Calu3 (cell line): ENCODE data around the gene PLA2G2D. TPM values are rescaled to one million over a fixed set of nuclear protein-coding genes. Genes with fewer than 3 reads are reported as not detected.

Source experiments
- BruUV-seq: library from RNA; stranded (reverse); fragments of 400-500 nt; replicated peaks from 2 replicates; lab custom pipeline; 2021; lab: Mats Ljungman, UMichigan
- CTCF ChIA-PET: fragments of 300-600 bp; sonication (Branson Sonifier 250); formaldehyde crosslinking; loops from one replicate; lab custom pipeline; 2022; ENCODE audit warnings: antibody characterized with exemption; lab: Charles Lee
- DNase-seq: peaks from one replicate; pipeline ENCODE4 v3.0.0; 2022
- H3K27ac Mint-ChIP-seq: one replicate; pipeline ENCODE4 v1.8.0; 2022; ENCODE audit warnings: mixed read lengths; ENCODE audit not compliant: unreplicated experiment
- H3K27me3 Mint-ChIP-seq: one replicate; pipeline ENCODE4 v1.8.0; 2022; ENCODE audit warnings: mixed read lengths; ENCODE audit not compliant: unreplicated experiment
- H3K36me3 Mint-ChIP-seq: one replicate; pipeline ENCODE4 v1.8.0; 2022; ENCODE audit warnings: mild to moderate bottlenecking, moderate library complexity, mixed read lengths; ENCODE audit not compliant: insufficient read depth, unreplicated experiment
- H3K4me1 Mint-ChIP-seq: one replicate; pipeline ENCODE4 v1.8.0; 2022; ENCODE audit warnings: mild to moderate bottlenecking, low read depth, mixed read lengths; ENCODE audit not compliant: unreplicated experiment
- H3K4me3 Mint-ChIP-seq: one replicate; pipeline ENCODE4 v1.8.0; 2022; ENCODE audit warnings: mild to moderate bottlenecking, low read depth, moderate library complexity, mixed read lengths; ENCODE audit not compliant: unreplicated experiment
- H3K9me3 Mint-ChIP-seq: one replicate; pipeline ENCODE4 v1.8.0; 2022; ENCODE audit warnings: low read depth, mixed read lengths; ENCODE audit not compliant: unreplicated experiment
- CTCF ChIP-seq: fragments of 200-600 bp; IDR thresholded peaks from one replicate; pipeline ENCODE4 v1.8.0; 2022; ENCODE audit warnings: antibody characterized with exemption; ENCODE audit not compliant: unreplicated experiment
- intact Hi-C: fragments of 100-400 bp; cut with micrococcal nuclease; formaldehyde crosslinking; loops from one replicate; pipeline ENCODE4 v1.10.0; 2022; ENCODE audit not compliant: unreplicated experiment
- total RNA-seq: library from RNA; stranded (reverse); gene quantifications from 2 replicates; pipeline ENCODE4 v1.2.3, GENCODE V29; 2022

Gene PLA2G2D
- total RNA-seq, 1 experiment from 2014 or later: not detected

GRCh38 chr1:20083178-20083944 lies 36.0 kb downstream of the PLA2G2D start:
- no peak for DNase-seq
- no peaks in the 10 kb centered on the region for H3K4me1 Mint-ChIP-seq
- no peak for TF ChIP-seq CTCF
- H3K27me3 Mint-ChIP-seq: peaks cover 16% of the 10 kb centered on the region
- CTCF ChIA-PET: no interaction called here
- H3K9me3 Mint-ChIP-seq: no peaks in the 10 kb centered on the region
- H3K27ac Mint-ChIP-seq: no peak overlapping the region
- H3K36me3 Mint-ChIP-seq: no peaks in the 10 kb centered on the region
- intact Hi-C loops: no loop called here
- H3K4me3 Mint-ChIP-seq: no peak overlapping the region
- no TSS peak for BruUV-seq

GRCh38 chr1:20082772-20083171 lies 36.6 kb downstream of the PLA2G2D start:
- no peaks in the 10 kb centered on the region for H3K9me3 Mint-ChIP-seq
- no peak for TF ChIP-seq CTCF
- H3K4me1 Mint-ChIP-seq: no peaks in the 10 kb centered on the region
- BruUV-seq: no TSS peak
- H3K27me3 Mint-ChIP-seq: peaks cover 22% of the 10 kb centered on the region
- DNase-seq: no peak
- CTCF ChIA-PET: no interaction called here
- intact Hi-C loops: no loop called here
- H3K4me3 Mint-ChIP-seq: no peak overlapping the region
- H3K27ac Mint-ChIP-seq: no peak overlapping the region
- H3K36me3 Mint-ChIP-seq: no peaks in the 10 kb centered on the region

GRCh38 chr1:20081353-20081810 lies 38.0 kb downstream of the PLA2G2D start:
- CTCF ChIA-PET: no interaction called here
- peaks cover 31% of the 10 kb centered on the region for H3K27me3 Mint-ChIP-seq
- no peak for DNase-seq
- no peak overlapping the region for H3K27ac Mint-ChIP-seq
- no peak for TF ChIP-seq CTCF
- BruUV-seq: no TSS peak
- intact Hi-C loops: no loop called here
- no peak overlapping the region for H3K4me3 Mint-ChIP-seq
- no peaks in the 10 kb centered on the region for H3K4me1 Mint-ChIP-seq
- H3K36me3 Mint-ChIP-seq: no peaks in the 10 kb centered on the region
- no peaks in the 10 kb centered on the region for H3K9me3 Mint-ChIP-seq

GRCh38 chr1:20080441-20081352 lies 38.6 kb downstream of the PLA2G2D start:
- Mint-ChIP-seq H3K9me3 (no peaks in the 10 kb centered on the region), H3K27me3 (peaks cover 31% of the 10 kb centered on the region), H3K27ac (no peak overlapping the region), H3K4me3 (no peak overlapping the region), H3K36me3 (no peaks in the 10 kb centered on the region), H3K4me1 (no peaks in the 10 kb centered on the region)
- CTCF ChIA-PET: no interaction called here
- intact Hi-C loops: no loop called here
- no peak for TF ChIP-seq CTCF
- no TSS peak for BruUV-seq
- no peak for DNase-seq
